ENCODE data around the gene MORF4L1.
"Not testable (repeated sequence)": the region's sequence is repeated elsewhere in the genome, so short reads cannot be mapped to it uniquely, and the experiment has no call there.

Gene MORF4L1

DNA sequence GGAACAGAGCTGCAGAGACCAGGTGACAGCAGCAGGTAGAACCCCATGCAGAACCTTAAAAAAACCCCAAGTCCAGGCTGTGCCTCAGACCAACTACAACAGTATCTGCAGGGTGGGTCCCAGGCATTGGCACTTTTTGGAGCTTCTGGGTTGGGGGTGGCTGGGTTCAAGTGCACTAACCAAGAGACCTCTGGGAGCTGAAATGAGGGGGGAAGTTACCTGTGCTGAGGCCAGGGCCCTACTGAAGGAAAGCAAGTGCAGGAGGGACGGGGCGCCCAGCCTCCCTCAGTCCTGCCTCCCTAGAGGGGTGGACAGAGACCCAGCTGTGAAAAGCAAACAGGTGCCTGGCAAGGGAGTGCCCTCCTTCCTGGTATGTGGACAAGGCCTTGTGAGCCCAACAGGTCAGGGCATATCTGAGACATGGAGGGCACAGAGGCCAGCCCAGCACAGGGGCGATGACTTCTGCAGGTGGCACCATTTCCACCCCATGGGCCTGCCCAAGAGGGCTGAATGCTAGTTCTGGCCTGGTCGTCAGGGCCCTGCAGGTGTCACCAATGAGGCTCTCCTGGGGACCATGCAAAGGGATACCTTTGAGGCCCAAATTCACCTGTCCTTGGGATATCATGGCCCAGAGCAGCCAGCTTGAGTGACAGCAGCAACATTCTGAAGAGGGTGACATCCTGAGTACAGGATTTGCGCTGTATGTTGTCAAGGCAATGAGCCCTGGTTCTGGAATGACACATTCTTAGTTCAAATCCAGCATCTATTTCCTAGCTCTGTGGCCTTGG is 53.5 kb downstream of the MORF4L1 start:
- H2AFZ ChIP-seq (ENCODE audit: low read depth, low read length, severe bottlenecking), result no peak overlapping the region
- no peak overlapping the region for H3K27ac ChIP-seq (ENCODE audit: low read depth, low read length)
- no peaks in the 10 kb centered on the region for H3K9me2 ChIP-seq (replicated peaks; ENCODE audit: insufficient read depth, low read length)
- H3K9me3 ChIP-seq (ENCODE audit: insufficient read depth, low read length), result no peaks in the 10 kb centered on the region
- no peaks in the 10 kb centered on the region for H4K20me1 ChIP-seq (ENCODE audit: low read depth, low read length)
- H3K27me3 ChIP-seq (ENCODE audit: low read length), result no peaks in the 10 kb centered on the region
- no peaks in the 10 kb centered on the region for H3F3A ChIP-seq (ENCODE audit: insufficient read depth)
- no peak overlapping the region for H3K4me2 ChIP-seq (ENCODE audit: low read depth, low read length, poor library complexity, severe bottlenecking)
- H3K4me3 ChIP-seq (ENCODE audit: insufficient read depth, low read length, poor library complexity, severe bottlenecking), result no peak overlapping the region
- no peak overlapping the region for H3K9ac ChIP-seq (ENCODE audit: low read length)
- H3K36me3 ChIP-seq (ENCODE audit: low read length), result no peaks in the 10 kb centered on the region
- no peaks in the 10 kb centered on the region for H3K79me2 ChIP-seq (ENCODE audit: insufficient read depth, low read length)
- TF ChIP-seq, protein P1, sequence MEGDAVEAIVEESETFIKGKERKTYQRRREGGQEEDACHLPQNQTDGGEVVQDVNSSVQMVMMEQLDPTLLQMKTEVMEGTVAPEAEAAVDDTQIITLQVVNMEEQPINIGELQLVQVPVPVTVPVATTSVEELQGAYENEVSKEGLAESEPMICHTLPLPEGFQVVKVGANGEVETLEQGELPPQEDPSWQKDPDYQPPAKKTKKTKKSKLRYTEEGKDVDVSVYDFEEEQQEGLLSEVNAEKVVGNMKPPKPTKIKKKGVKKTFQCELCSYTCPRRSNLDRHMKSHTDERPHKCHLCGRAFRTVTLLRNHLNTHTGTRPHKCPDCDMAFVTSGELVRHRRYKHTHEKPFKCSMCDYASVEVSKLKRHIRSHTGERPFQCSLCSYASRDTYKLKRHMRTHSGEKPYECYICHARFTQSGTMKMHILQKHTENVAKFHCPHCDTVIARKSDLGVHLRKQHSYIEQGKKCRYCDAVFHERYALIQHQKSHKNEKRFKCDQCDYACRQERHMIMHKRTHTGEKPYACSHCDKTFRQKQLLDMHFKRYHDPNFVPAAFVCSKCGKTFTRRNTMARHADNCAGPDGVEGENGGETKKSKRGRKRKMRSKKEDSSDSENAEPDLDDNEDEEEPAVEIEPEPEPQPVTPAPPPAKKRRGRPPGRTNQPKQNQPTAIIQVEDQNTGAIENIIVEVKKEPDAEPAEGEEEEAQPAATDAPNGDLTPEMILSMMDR (IDR thresholded peaks at IDR 0.05; ENCODE audit: insufficient read depth, low read length, poor library complexity, severe bottlenecking), result no peak
- no peak for TF ChIP-seq EZH2phosphoT487 (conservative IDR thresholded peaks at IDR 0.05; ENCODE audit: low read length)

DNA sequence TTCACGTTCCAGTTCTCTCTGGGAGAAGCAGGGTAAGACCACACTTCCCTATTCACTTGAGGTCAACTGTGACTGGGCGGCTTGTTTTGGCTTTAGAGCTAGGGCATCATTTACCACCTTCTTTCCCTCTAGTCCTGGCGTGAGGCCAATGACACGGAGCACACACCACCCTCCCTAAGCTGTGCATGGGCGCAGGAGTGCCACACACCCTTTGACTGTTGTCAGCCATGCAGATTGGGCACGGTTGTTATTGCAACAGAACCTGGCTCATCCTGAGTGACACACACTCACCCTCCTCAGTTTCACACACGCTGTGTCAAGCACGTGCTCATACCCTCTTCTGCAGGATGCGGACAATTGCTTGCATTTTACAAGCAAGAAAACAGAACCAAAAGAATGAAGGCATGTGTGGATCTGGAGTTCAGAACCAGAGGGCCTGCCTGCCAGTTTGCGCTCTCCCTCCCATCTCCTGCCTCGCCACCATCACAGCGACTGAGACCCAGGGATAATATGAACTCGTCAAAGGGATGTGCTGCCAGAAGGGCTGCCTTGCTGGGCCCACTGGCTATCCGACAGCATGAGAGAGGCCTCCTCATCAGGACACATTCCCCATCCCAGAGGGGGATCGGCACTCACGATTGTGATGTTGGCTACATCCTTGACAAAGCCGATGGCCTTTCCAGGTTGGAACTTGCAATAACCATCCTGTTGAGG is 54.5 kb downstream of the MORF4L1 start:
- no peaks in the 10 kb centered on the region for H3K27me3 ChIP-seq (ENCODE audit: low read length)
- H3K4me3 ChIP-seq (ENCODE audit: insufficient read depth, low read length, poor library complexity, severe bottlenecking), result no peak overlapping the region
- no peak overlapping the region for H3K27ac ChIP-seq (ENCODE audit: low read depth, low read length)
- H3K9me2 ChIP-seq (replicated peaks; ENCODE audit: insufficient read depth, low read length), result no peaks in the 10 kb centered on the region
- H3K4me2 ChIP-seq (ENCODE audit: low read depth, low read length, poor library complexity, severe bottlenecking), result no peak overlapping the region
- no peak overlapping the region for H3K9ac ChIP-seq (ENCODE audit: low read length)
- no peaks in the 10 kb centered on the region for H3K79me2 ChIP-seq (ENCODE audit: insufficient read depth, low read length)
- no peaks in the 10 kb centered on the region for H3K9me3 ChIP-seq (ENCODE audit: insufficient read depth, low read length)
- H4K20me1 ChIP-seq (ENCODE audit: low read depth, low read length), result no peaks in the 10 kb centered on the region
- no peaks in the 10 kb centered on the region for H3F3A ChIP-seq (ENCODE audit: insufficient read depth)
- TF ChIP-seq, protein P1 (IDR thresholded peaks at IDR 0.05; ENCODE audit: insufficient read depth, low read length, poor library complexity, severe bottlenecking), result no peak
- no peak for TF ChIP-seq EZH2phosphoT487 (conservative IDR thresholded peaks at IDR 0.05; ENCODE audit: low read length)
- H3K36me3 ChIP-seq (ENCODE audit: low read length), result no peaks in the 10 kb centered on the region
- no peak overlapping the region for H2AFZ ChIP-seq (ENCODE audit: low read depth, low read length, severe bottlenecking)

DNA sequence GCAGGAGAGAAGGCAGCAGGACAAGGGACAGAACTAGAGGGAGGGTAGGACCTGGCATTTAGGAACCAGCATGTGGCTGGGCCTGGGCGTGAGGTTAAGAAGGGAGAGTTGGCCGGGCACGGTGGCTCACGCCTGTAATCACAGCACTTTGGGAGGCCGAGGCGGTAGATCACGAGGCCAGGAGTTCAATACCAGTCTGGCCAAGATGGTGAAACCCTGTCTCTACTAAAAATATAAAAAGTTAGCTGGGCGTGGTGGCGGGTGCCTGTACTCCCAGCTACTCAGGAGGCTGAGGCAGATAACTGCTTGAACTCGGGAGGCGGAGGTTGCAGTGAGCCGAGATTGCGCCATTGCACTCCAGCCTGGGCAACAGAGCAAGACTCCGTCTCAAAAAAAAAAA is 55.5 kb downstream of the MORF4L1 start:
- H3K79me2 ChIP-seq (ENCODE audit: insufficient read depth, low read length); H3K27me3 ChIP-seq (ENCODE audit: low read length); H3K9me2 ChIP-seq (replicated peaks; ENCODE audit: insufficient read depth, low read length); H3K4me3 ChIP-seq (ENCODE audit: insufficient read depth, low read length, poor library complexity, severe bottlenecking); H3K4me2 ChIP-seq (ENCODE audit: low read depth, low read length, poor library complexity, severe bottlenecking); H3K36me3 ChIP-seq (ENCODE audit: low read length); H3K9me3 ChIP-seq (ENCODE audit: insufficient read depth, low read length); H3K9ac ChIP-seq (ENCODE audit: low read length); H4K20me1 ChIP-seq (ENCODE audit: low read depth, low read length); H3K27ac ChIP-seq (ENCODE audit: low read depth, low read length); H2AFZ ChIP-seq (ENCODE audit: low read depth, low read length, severe bottlenecking); H3F3A ChIP-seq (ENCODE audit: insufficient read depth): not testable (repeated sequence)

DNA sequence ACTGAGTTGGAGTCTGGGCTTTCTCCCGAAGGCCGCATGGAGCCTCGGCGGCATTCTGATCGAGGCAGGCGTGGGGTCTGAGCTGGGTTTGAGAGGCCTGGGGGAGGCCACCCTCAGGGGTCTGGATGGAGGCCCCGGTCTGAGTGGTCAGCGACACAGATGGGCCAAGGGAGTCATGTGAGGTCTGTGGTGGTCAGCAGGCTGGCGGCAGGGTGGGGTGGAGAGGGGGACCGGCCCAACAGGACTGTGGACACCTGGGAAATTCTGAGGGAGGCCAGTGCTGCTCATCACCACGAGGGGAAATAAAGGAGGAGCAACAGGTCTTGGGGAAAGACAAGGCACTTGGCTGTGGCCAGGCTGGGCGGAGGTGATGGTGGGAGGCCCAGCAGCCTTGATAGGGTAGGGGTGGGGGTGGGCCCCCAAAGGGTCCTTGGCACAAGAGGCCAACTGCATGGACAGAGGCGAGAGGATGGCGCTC is 56.0 kb downstream of the MORF4L1 start:
- H3K36me3 ChIP-seq (ENCODE audit: low read length), result no peaks in the 10 kb centered on the region
- no peak overlapping the region for H3K9ac ChIP-seq (ENCODE audit: low read length)
- no peaks in the 10 kb centered on the region for H3K79me2 ChIP-seq (ENCODE audit: insufficient read depth, low read length)

More for the DNA sequence above, 56.0 kb downstream of the MORF4L1 start:
- Histone ChIP-seq H3K4me2 (ENCODE audit: low read depth, low read length, poor library complexity, severe bottlenecking) (no peak overlapping the region), H3K27ac (ENCODE audit: low read depth, low read length) (no peak overlapping the region), H3K4me3 (ENCODE audit: insufficient read depth, low read length, poor library complexity, severe bottlenecking) (no peak overlapping the region), H3K9me3 (ENCODE audit: insufficient read depth, low read length) (no peaks in the 10 kb centered on the region), H3K27me3 (ENCODE audit: low read length) (no peaks in the 10 kb centered on the region), H3K9me2 (replicated peaks; ENCODE audit: insufficient read depth, low read length) (no peaks in the 10 kb centered on the region), H3F3A (ENCODE audit: insufficient read depth) (no peaks in the 10 kb centered on the region), H4K20me1 (ENCODE audit: low read depth, low read length) (no peaks in the 10 kb centered on the region), H2AFZ (ENCODE audit: low read depth, low read length, severe bottlenecking) (no peak overlapping the region)
- TF ChIP-seq EZH2phosphoT487 (conservative IDR thresholded peaks at IDR 0.05; ENCODE audit: low read length), result no peak
- TF ChIP-seq, protein P1 (IDR thresholded peaks at IDR 0.05; ENCODE audit: insufficient read depth, low read length, poor library complexity, severe bottlenecking), result no peak

All from SU-DHL-6 (cell line).